ENCODE measurements around the gene RAB4A. TPM values are rescaled to one million over a fixed set of nuclear protein-coding genes. Genes with fewer than 3 reads are reported as not detected.
A peak's percentile ranks its signal among the peaks of the same experiment; 100 is the strongest.

The RAB4A gene
- total and polyA plus RNA-seq, 2 of the 13 experiments (the other 11 are each of a cell fraction or from before 2014, with no cell fraction given): 56.0 to 80.1 TPM

DNA sequence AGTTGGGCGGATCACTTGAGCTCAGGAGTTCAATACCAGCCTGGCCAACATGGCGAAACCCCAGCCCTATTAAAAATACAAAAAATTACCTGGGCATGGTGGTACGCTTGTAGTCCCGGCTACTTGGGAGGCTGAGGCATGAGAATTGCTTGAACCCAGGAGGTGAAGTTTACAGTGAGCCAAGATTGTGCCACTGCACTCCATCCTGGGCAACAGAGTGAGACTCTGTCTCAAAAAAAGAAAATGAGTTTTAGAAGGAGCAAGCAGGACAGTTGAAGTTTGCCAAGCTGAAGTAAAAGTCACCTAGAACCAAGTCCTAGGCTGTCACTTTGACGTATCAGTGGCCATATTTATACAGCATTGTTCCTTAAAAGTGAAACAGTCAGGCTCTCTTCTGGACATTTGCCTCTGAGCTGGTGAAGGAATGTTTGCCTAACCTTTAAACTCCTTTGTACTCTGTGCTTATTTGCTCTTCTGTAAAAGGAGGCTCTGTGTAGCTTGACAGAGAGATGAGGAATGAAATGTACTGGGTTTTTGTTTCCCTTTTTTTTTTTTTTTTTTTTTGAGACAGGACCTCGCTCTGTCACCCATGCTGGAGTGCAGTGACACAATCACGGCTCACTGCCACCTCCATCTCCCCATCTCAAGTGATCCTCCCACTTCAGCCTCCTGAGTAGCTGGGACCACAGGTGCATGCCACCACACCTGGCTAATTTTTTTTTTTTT, 2.8 kb downstream of the RAB4A start (continued):
- TF ChIP-seq THAP7 (CRISPR knock-in tag; IDR thresholded peaks at IDR 0.05) (no peak), KDM2A (CRISPR knock-in tag; IDR thresholded peaks at IDR 0.05; ENCODE audit: borderline replicate concordance, low read depth) (no peak), ZNF383 (CRISPR knock-in tag; IDR thresholded peaks at IDR 0.05; ENCODE audit: borderline replicate concordance) (no peak), HNRNPH1 (optimal IDR thresholded peaks at IDR 0.05; ENCODE audit: low read depth, low read length) (no peak), ZNF501 (CRISPR knock-in tag; IDR thresholded peaks at IDR 0.05) (no peak), ZNF160 (CRISPR knock-in tag; IDR thresholded peaks at IDR 0.05) (no peak), ZNF567 (CRISPR knock-in tag; IDR thresholded peaks at IDR 0.05; ENCODE audit: borderline replicate concordance) (no peak), ZNF451 (CRISPR knock-in tag; IDR thresholded peaks at IDR 0.05) (no peak), MED13 (CRISPR knock-in tag; IDR thresholded peaks at IDR 0.05) (no peak), ZNF207 (IDR thresholded peaks at IDR 0.05; ENCODE audit: borderline replicate concordance) (no peak), MIER3 (CRISPR knock-in tag; IDR thresholded peaks at IDR 0.05; ENCODE audit: borderline replicate concordance) (no peak), TFDP2 (CRISPR knock-in tag; IDR thresholded peaks at IDR 0.05) (no peak), ELF4 (CRISPR knock-in tag; IDR thresholded peaks at IDR 0.05; ENCODE audit: borderline replicate concordance) (no peak), HNF4A (CRISPR knock-in tag; IDR thresholded peaks at IDR 0.05) (peak; percentile 92), ZNF770 (CRISPR knock-in tag; IDR thresholded peaks at IDR 0.05) (peak; percentile 93), ZNF138 (CRISPR knock-in tag; IDR thresholded peaks at IDR 0.05; ENCODE audit: low read depth) (no peak), ZFX (CRISPR knock-in tag; IDR thresholded peaks at IDR 0.05; ENCODE audit: low read depth) (no peak), NFYB (CRISPR knock-in tag; IDR thresholded peaks at IDR 0.05) (no peak), ZFP41 (CRISPR knock-in tag; IDR thresholded peaks at IDR 0.05; ENCODE audit: borderline replicate concordance) (no peak), ZNF589 (CRISPR knock-in tag; conservative IDR thresholded peaks at IDR 0.05) (no peak)
- TF ChIP-seq, protein P1, sequence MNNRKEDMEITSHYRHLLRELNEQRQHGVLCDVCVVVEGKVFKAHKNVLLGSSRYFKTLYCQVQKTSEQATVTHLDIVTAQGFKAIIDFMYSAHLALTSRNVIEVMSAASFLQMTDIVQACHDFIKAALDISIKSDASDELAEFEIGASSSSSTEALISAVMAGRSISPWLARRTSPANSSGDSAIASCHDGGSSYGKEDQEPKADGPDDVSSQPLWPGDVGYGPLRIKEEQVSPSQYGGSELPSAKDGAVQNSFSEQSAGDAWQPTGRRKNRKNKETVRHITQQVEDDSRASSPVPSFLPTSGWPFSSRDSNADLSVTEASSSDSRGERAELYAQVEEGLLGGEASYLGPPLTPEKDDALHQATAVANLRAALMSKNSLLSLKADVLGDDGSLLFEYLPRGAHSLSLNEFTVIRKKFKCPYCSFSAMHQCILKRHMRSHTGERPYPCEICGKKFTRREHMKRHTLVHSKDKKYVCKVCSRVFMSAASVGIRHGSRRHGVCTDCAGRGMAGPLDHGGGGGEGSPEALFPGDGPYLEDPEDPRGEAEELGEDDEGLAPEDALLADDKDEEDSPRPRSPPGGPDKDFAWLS (CRISPR knock-in tag; IDR thresholded peaks at IDR 0.05; ENCODE audit: borderline replicate concordance): no peak
- TF ChIP-seq, protein P2, sequence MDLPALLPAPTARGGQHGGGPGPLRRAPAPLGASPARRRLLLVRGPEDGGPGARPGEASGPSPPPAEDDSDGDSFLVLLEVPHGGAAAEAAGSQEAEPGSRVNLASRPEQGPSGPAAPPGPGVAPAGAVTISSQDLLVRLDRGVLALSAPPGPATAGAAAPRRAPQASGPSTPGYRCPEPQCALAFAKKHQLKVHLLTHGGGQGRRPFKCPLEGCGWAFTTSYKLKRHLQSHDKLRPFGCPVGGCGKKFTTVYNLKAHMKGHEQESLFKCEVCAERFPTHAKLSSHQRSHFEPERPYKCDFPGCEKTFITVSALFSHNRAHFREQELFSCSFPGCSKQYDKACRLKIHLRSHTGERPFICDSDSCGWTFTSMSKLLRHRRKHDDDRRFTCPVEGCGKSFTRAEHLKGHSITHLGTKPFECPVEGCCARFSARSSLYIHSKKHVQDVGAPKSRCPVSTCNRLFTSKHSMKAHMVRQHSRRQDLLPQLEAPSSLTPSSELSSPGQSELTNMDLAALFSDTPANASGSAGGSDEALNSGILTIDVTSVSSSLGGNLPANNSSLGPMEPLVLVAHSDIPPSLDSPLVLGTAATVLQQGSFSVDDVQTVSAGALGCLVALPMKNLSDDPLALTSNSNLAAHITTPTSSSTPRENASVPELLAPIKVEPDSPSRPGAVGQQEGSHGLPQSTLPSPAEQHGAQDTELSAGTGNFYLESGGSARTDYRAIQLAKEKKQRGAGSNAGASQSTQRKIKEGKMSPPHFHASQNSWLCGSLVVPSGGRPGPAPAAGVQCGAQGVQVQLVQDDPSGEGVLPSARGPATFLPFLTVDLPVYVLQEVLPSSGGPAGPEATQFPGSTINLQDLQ (CRISPR knock-in tag; IDR thresholded peaks at IDR 0.05): no peak

Measured in HepG2 (cell line).